HG03354 (cell line): Measurements from ENCODE around the gene FADS3.

Source experiments
- ATAC-seq: cut with Tn5 transposase; IDR thresholded peaks from one replicate; pipeline ENCODE4 v1.9.1; 2021; ENCODE audit warnings: mild to moderate bottlenecking; ENCODE audit not compliant: unreplicated experiment, poor library complexity, severe bottlenecking

FADS3 gene

GRCh38 chr11:61844909-61845565 lies 46.3 kb downstream of the FADS3 start:
- no peak for ATAC-seq

- ATAC-seq = no peak
Observed at GRCh38 chr11:61842528-61842820, 48.9 kb downstream of the FADS3 start.

- no peak for ATAC-seq
Observed at GRCh38 chr11:61841636-61842527, 49.5 kb downstream of the FADS3 start.

GRCh38 chr11:61840371-61840770 lies 51.0 kb downstream of the FADS3 start:
- no peak for ATAC-seq

- no peak for ATAC-seq
Observed at GRCh38 chr11:61839742-61840141, 51.6 kb downstream of the FADS3 start.

GRCh38 chr11:61838921-61839320 lies 52.4 kb downstream of the FADS3 start:
- no peak for ATAC-seq

GRCh38 chr11:61838501-61838900 lies 52.8 kb downstream of the FADS3 start:
- ATAC-seq = no peak

GRCh38 chr11:61837411-61838005 lies 53.8 kb downstream of the FADS3 start:
- no peak for ATAC-seq

- ATAC-seq = no peak
Observed at GRCh38 chr11:61836193-61836592, 55.2 kb downstream of the FADS3 start.

- ATAC-seq = peak; percentile 93
Observed at GRCh38 chr11:61834278-61835048, 56.9 kb downstream of the FADS3 start.

GRCh38 chr11:61833926-61834277 lies 57.4 kb downstream of the FADS3 start:
- no peak for ATAC-seq

- ATAC-seq = no peak
Observed at GRCh38 chr11:61833471-61833870, 57.9 kb downstream of the FADS3 start.

GRCh38 chr11:61832754-61833153 lies 58.6 kb downstream of the FADS3 start:
- no peak for ATAC-seq

- ATAC-seq = no peak
Observed at GRCh38 chr11:61832207-61832606, 59.1 kb downstream of the FADS3 start.

- no peak for ATAC-seq
Observed at GRCh38 chr11:61830237-61831105, 60.9 kb downstream of the FADS3 start.

GRCh38 chr11:61829806-61830205 lies 61.5 kb downstream of the FADS3 start:
- ATAC-seq = no peak

- peak; percentile 28 for ATAC-seq
Observed at GRCh38 chr11:61828629-61829407, 62.5 kb downstream of the FADS3 start.

GRCh38 chr11:61828379-61828628 lies 63.0 kb downstream of the FADS3 start:
- ATAC-seq = peak; percentile 5
